NCI-H510A (cell line): ENCODE measurements around the gene CRLF3.
"Not testable (repeated sequence)": the region's sequence is repeated elsewhere in the genome, so short reads cannot be mapped to it uniquely, and the experiment has no call there.

ENCODE experiments used
- DNase-seq: peaks from one replicate; lab custom pipeline; 2025; lab: John Stamatoyannopoulos, UW

The CRLF3 gene

DNA sequence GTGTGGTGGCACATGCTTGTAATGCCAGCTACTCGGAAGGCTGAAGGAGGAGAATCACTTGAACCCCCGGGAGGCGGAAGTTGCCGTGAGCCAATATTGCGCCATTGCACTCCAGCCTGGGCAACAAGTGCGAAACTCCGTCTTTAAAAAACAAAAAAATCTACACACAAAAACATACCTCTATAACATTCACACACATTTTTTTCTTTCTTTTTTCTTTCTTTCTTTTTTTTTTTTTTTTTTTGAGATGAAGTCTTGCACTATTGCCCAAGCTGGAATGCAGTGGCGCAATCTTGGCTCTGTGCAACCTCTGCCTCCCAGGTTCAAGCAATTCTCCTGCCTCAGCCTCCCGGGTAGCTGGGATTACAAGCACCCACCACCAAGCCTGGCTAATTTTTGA is 9.6 kb downstream of the CRLF3 start:
- not testable (repeated sequence) for DNase-seq

DNA sequence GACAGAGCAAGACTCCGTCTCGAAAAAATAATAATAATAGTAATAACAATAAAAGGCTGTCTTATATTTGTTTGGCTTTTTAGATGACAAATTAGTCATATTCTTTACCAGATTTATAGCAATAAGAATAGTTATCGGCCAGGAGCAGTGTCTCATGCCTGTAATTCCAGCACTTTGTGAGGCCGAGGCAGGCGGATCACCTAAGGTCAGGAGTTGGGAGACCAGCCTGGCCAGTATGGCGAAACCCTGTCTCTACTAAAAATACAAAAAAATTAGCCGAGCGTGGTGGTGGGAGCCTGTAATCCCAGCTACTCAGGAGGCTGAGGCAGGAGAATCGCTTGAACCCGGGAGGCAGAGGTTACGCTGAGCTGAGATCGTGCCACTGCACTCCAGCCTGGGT is 10.3 kb downstream of the CRLF3 start:
- not testable (repeated sequence) for DNase-seq

DNA sequence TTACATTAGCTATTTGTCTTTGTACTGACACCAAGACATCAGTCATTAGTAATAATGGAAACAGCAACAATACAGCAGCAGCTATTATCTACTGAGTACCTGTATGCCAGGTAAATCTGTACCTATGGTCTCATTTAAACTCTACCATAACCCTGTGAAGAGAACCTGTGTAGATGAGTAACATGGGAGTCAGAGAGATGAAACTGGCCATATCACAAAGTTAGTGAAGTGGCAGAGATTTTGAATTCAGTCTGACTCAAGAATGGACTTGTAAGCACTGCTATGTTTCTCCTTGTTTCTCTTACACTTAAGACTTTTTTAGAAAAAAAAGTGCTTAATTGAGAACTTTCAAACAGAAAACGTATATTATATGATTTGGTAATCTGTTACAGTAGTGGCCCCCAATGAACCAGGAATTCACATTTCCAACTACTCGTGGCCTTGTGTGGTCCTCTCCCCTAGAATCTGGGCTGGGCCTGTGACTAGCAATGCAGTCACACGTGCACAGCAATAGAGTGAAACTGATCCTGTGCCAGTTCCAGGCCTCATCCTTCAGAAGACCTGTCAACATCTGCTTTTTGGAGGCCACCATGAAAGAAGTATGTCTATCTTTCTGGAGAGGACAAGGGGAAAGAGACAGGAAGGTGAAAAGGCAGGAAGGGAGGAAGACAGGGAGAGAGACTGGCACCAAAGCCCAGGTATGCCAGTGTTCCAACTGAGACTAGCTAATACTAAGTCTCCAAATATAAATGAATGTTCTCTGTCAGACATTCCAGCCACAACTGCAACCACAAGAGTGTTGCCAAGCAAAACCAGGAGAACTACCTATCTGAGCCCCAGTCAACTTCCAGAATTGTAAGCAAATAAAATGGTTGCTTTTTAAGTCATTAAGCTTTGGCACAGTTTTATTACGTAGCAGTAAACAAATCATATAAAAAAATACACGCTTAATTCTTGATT is 12.0 kb downstream of the CRLF3 start:
- DNase-seq: no peak

DNA sequence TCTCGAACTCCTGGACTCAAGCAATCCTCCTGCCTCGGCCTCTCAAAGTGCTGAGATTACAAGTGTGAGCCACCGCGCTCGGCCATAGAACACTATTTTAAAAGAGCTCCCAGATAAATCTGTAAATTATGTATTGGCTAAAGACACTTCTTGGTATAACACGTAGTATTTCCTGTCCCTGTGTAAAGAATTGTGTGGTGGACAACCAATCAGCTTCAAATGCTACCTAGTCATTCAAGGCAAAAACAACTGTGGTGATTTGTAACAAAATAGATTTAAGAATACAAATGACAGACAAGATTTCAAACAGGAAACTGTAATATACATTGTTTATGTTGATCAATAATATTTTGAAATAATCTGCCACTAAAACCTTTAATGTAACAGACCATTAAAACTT is 14.6 kb downstream of the CRLF3 start:
- DNase-seq: no peak

DNA sequence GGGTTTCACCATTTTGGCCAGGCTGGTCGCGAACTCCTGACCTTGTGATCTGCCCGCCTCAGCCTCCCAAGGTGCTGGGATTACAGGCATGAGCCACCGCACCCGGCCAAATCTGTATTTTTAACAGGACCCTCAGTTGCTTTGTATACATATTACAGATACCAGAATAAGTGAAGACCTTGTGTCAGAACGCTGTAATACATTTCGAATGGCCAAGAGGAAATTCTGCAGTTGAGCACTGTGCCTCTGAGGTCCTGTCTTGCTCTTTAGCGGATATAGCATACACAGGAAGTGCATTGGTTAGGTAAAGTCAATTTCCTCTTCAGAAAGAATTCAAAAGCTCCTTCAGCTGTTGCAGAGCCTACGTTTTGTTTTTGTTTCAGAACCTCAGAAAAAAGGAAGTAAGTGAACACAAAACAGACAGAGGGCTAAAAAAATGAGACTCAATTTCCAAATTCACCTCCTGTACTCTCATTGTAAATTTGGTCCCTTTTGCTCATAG is 15.7 kb downstream of the CRLF3 start:
- no peak for DNase-seq

DNA sequence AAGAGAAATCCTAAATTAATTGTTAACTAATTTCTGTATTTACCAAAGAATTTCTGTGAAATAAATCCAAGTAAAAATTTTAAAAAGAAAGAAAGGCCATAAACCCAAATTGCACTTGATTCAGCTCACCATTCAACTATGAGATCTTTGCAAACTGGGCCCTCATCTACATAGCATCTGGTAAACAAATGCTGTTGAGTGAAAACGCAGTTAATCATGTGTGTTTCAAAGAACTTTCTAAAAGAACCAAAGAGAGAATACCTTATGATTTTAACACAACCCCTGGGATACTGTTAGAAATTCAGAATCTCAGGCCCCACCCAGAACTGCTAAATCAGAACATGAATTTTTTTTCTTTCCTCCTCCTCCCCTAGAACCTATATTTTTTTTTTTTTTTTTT is 16.6 kb downstream of the CRLF3 start:
- DNase-seq: no peak

DNA sequence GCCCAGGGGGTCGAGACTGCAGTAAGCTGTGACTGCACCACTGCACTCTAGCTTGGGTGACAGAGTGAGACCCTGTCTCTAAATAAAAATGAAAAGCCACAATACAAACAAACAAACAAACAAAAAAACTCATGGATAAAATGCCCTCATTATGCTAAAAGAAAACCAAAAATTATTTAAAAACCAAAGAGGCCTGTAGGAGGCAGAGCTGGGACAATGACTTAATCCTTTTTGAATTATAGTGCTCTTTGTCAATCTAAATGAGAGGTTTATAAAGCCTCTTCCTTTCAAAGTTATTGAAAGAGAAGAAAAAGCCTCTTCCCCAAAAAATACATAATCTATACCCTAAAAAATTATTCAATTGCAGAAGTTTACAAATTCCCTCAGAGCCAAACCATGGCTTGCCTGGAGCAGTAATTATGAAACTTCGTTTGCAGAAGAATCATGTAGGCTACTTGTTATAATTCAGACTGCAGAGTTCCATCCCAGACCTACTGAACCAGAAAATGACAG is 18.5 kb downstream of the CRLF3 start:
- DNase-seq: no peak

DNA sequence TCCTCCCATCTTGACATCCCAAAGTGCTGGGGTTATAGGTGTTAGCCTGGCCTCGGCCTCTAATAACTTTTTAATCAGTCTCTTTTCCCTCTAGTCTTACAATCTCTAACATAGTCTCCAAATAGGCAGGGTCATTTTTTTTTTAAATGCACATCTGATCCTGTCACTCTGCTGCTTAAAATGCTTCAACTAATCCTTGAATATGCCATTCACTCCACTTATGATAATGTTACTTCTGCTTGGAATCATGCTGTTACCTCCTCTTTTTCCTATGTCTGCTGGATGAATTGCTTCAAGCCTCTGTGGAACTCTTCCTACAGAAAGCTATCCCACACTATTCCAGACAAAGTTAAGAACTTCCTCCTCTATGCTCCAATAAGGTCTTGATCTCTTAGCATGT is 22.8 kb downstream of the CRLF3 start:
- no peak for DNase-seq

DNA sequence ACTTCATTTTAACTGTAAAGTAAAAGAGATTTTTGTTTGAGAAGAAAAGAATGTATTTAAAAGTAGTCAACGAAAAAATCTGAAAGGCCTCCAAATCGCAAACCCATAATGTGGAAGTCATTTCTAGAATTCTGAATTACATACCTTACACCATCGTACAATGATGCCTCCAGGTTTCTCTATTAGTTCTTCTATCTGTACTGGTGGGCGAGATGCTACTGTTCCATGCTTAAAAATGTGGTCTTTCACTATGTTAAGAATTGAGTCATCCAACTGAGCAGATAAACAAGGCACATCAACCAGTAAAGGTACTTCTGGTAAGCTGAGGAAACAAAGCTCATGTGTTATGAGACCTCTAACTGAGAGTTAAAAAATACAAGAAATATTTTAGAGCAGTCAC is 28.5 kb downstream of the CRLF3 start:
- no peak for DNase-seq

DNA sequence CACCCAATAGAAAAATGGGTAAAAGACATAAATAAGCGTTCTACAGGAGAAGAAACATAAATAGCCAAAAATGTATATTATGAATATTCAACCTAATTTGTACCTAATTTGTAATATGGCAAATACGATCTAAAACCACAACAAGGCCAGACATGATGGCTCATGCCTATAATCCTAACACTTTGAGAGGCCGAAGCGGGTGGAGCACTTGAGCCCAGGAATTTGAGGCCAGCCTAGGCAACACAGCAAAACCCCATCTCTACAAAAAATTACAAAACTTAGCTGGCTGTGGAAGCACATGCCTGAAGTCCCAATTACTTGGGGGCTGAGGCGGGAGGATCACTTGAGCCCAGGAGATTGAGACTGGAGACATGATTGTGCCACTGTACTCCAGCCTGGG is 30.1 kb downstream of the CRLF3 start:
- DNase-seq: no peak

DNA sequence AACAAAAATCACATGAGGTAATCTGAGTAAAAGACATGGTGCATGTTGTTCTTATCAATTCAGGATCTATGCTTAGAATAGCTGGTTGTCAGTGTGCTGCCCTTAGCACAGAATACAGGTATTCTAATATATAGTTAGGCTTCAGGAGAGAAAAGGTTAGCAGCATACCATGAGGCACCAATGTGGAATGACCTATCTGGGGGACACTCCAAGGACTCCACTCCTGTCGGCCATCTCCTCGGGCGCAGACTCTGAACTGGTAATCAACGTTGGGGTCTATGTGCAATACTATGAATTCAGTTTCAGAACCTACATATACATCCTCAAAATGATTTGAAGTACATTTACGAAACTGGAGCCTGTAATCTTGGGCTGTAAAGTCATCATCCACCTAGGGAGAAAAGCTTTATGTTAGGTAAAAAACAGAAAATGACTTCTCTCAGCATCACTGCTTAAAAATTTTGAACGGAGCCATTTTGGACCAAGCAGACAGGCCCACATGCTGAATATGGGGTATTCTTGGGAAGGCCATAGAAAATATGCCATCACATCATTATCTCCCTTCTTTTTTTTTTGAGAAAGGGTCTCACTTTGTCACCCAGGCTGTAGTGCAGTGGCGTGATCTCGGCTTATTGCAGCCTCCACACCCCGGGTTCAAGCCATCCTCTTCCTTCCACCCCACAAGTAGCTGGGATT is 31.1 kb downstream of the CRLF3 start:
- DNase-seq: no peak

DNA sequence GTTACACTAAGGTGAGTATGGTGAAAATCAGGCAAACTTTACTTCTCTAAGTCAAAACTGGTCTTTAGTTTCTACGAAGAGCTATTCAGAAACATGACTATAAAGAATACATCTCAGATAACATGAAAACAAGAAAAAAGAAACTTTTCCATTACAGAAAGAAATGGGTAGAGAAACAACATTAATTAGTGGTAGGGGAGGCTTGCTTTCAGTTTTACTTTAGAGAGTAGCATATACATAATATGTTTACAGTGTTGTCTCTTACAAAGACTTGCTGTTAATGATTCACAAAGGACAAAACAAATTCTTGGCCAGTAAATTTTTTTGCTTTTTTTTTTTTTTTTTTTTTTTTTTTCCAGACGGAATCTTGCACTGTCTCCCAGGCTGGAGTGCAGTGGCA is 34.2 kb downstream of the CRLF3 start:
- no peak for DNase-seq

DNA sequence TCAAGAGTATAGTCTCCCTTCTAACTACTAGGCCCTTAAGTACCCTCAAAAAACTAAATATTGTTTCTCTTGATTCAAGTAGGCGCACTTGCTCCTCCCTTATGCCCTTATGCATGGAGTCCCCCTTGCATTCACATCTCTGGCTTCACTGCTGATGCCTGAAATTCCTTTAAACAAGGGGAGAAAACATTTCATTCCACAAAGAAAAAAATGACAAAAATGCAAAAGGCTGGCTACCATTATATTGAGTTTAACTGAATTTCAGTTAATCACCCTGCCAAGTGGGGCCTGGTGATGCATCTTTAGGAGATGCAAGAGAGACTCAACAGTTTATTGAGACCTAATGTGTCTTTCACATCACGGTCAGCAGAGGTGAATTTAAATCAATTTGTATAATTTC is 35.6 kb downstream of the CRLF3 start:
- no peak for DNase-seq

DNA sequence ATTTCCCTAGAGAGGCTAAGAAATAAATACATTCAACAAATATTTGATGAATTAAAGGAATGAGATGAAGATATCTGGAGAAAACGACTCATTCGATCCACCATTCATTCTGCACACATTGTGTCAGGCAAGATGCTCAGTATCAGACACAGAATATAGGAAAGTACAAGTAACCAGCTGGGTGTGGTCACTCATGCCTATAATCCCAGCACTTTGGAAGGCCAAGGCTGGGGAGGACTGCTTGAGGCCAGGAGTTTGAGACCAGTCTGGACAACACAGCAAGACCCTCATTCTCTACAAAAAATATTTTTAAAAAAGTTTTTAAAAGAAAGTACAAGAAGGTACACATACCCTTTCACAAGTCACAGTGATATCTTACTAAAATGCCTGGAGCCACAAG is 42.3 kb downstream of the CRLF3 start:
- no peak for DNase-seq

DNA sequence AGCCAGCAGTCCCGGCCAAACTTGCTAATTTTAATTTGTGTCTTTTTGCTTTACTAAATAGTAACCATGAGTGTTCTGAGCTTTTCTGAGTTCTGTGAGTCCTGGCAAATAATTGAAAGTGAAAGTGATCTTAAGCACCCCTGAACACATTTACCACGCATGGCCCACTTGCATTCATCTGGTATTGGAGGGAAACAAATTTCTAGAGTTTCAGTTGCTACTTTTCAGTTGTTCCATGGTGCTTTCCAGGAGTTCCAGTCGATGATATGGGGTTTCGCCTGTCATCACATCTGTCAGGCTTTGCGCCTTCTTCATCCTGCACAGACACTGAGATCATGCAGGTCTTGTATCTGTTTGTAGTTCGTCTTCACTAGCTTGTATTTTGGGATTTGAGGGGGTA is 44.1 kb downstream of the CRLF3 start:
- DNase-seq: no peak

DNA sequence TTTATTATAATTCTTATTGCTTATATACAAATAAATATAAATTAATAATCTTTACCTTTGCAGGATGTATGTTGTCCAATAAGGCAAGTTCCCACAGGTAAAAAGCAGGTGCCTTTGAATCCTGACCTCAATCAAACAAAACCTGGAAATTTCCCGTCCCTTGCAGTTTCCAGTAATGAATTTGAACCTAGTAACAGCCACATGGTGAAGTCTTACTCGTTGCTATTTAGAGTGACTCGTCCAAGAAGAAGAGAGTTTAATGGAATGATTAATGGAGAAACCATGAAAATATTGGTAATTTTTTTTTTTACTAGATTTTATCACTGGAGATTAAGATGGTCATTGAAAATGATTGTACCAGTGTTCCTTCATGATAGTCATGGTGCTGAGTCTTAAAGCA is 55.7 kb downstream of the CRLF3 start:
- not testable (repeated sequence) for DNase-seq

DNA sequence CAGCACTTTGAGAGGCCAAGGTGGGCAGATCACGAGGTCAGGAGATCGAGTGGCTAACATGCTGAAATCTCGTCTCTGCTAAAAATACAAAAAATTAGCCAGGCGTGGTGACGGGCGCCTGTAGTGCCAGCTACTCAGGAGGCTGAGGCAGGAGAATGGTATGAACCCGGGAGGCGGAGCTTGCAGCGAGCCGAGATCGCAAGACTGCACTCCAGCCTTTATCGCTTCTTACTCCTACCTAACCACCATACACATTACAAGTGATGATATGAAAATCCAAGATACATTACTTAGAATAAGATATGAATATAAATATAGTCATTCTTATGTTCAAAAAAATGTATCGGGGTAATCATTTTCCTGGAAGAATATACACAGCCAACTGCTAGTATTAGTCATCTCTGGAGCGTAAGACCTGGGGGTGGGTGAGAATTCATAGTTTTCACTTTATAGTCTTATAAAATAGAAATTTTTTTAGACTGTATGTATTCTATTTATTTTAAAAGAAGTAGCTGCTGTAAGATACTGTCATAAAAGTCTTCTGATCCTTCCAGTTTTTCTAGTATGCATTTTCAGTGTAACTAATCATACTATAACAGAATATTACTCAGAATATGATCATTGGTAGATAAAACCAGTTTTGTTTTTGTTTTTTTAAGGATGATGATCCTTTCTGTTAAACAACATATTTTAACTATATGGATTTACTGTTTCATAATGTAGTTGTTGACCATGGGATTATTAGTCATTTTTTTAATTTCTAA is 56.7 kb downstream of the CRLF3 start:
- DNase-seq: not testable (repeated sequence)

DNA sequence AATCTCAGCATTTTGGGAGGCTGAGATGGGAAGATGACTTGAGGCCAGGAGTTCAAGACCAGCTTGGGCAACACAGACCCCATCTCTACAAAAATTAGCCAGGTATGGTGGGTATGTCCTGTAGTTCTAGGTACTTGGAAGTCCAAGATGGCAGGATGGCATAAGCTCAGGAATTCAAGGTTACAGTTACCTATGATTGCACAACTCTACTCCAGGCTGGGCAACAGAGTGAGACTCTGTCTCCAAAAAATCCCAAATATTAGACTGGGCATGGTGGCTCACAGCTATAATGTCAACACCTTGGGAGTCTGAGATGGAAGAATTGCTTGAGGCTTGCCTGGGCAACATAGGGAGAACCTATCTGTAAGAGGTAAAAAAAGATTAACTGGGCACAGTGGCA is 63.4 kb downstream of the CRLF3 start:
- no peak for DNase-seq

DNA sequence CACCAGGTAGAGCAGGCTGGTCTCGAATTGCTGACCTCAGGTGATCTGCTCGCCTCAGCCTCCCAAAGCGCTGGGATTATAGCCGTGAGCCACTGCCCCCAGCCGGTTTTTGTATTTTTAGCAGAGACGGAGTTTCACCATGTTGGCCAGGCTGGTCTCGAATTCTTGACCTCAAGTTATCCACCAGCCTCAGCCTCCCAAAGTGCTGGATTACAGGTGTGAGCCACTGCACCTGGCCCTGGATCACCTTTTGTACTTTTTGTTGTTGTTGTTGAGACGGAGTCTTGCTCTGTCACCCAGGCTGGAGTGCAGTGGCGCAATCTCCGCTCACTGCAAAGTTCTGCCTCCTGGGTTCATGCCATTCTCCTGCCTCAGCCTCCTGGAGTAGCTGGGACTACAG is 71.2 kb downstream of the CRLF3 start:
- DNase-seq: not testable (repeated sequence)

DNA sequence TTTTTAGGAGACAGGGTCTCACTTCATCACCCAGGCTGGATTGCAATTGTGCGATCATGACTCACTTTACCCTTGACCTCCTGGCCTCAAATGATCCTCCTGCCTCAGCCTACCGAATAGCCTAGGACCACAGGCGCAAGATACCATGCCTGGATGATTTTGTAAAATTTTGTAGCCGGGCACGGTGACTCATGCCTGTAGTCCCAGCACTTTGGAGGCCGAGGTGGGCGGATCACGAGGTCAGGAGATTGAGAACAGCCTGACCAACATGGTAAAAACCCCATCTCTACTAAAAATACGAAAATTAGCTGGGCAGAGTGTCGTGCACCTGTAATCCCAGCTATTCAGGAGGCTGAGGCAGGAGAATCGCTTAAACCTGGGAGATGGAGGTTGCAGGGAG is 73.5 kb downstream of the CRLF3 start:
- DNase-seq: not testable (repeated sequence)

DNA sequence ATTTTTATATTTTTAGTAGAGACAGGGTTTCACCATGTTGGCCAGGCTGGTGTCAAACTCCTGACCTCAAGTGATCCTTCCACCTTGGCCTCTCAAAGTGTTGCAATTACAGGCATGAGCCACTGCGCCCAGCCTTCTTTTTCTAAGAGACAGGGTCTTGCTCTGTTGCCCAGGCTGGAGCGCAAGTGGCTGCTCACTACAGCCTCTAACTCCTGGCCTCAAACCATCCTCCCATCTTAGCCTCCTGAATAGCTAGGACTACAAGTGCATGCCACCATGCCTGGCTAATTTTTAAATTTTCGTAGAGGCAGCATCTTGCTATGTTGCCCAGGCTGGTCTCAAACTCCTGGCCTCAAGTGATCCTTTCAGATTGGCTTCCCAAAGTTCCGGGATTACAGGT is 76.9 kb downstream of the CRLF3 start:
- not testable (repeated sequence) for DNase-seq

DNA sequence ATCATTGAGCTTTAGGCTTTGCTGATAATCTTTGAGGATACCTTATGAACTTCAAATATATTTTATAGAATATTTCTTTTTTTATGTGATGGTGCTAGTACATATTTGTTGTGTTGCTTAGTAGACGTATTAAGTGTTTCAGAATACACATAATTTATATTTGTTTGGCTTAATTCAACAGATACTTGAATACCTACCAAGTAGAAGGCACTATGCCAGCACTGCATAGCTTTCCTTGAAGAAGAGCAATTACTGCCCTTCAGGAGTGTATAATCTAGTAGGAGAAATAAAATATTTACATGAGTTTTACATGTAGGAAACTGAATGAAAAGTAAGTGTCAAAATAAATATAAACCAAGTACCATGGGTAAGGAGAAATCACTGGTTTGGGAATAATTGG is 81.8 kb downstream of the CRLF3 start:
- DNase-seq: not testable (repeated sequence)
